ENCODE data around the gene BSND.
"Not testable (repeated sequence)": the region's sequence is repeated elsewhere in the genome, so short reads cannot be mapped to it uniquely, and the experiment has no call there.

Gene BSND

DNA sequence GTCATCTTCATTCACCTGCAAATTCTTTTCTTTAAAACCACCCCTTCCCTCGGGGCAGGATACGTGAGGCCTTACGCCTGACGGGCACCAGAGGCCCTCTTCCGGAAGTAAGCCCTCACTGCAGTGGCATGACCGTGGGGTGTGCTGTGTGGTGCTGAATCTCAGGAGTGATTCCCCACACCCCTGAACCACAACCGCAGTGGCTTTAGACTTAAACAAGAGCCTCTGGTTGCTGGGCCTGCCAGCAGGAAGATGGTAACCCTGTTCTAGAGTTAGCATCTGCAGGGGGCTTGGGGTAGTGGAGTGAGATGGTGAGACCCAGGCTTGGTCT, 12.1 kb downstream of the BSND start:
- peaks cover 10% of the 10 kb centered on the region for H3K4me1 ChIP-seq (ENCODE audit: control insufficient read depth, insufficient read depth, low read length)
- peak overlapping the region; percentile 3 for H3K9ac ChIP-seq (ENCODE audit: low read depth, low read length)
- no peak overlapping the region for H3K4me3 ChIP-seq (ENCODE audit: low read depth, low read length)
- no peaks in the 10 kb centered on the region for H3K27me3 ChIP-seq (ENCODE audit: control insufficient read depth, insufficient read depth, low read length)
- peaks cover 4% of the 10 kb centered on the region for H3K36me3 ChIP-seq (ENCODE audit: control insufficient read depth, insufficient read depth, low read length)
- H3K9me3 ChIP-seq (ENCODE audit: control insufficient read depth, insufficient read depth, low read length): peaks cover 5% of the 10 kb centered on the region

DNA sequence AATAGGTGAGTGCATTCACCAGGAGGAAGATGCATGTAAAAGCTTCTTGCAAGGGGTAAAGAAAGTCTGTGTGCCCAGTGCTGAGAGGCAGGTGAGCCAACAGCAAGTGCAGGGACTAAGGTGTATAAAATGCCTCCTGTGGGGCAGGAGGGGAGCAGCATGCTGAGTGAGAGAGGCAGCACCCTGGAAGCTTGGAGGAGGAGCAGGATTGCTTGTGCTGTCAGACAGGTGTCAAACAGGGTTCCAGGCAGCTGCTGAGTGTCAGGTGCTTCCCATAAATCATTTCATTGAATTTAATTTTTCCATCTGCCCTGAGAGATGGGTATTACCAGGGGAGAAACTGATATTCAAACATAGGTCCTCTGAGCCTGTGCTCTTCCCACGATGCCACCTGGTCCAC, 13.9 kb downstream of the BSND start:
- Histone ChIP-seq H3K36me3 (ENCODE audit: control insufficient read depth, insufficient read depth, low read length) (peaks cover 4% of the 10 kb centered on the region), H3K9ac (ENCODE audit: low read depth, low read length) (no peak overlapping the region), H3K4me3 (ENCODE audit: low read depth, low read length) (no peak overlapping the region), H3K9me3 (ENCODE audit: control insufficient read depth, insufficient read depth, low read length) (peaks cover 5% of the 10 kb centered on the region), H3K4me1 (ENCODE audit: control insufficient read depth, insufficient read depth, low read length) (peaks cover 10% of the 10 kb centered on the region), H3K27me3 (ENCODE audit: control insufficient read depth, insufficient read depth, low read length) (no peaks in the 10 kb centered on the region)

DNA sequence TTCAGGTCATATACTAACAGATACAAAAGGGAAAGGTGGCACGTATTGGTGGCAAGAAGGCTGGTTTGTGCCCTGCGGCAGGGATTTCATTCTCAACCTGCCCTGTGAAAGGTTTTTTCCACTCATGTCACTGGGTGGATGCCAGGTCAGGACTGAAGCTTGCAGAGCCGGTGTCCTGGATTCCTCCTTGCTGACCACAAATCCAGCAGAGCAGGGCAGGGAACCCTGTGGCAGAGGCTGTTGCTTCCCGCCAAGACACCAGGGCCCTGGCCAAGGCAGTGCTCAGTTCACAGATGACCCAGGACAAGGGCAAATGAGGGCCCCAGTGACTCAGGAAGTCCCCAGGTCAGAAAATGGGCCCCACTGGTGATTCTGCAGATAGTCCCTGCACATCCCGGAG, 16.4 kb downstream of the BSND start:
- Histone ChIP-seq H3K27me3 (ENCODE audit: control insufficient read depth, insufficient read depth, low read length) (no peaks in the 10 kb centered on the region), H3K9ac (ENCODE audit: low read depth, low read length) (no peak overlapping the region)

DNA sequence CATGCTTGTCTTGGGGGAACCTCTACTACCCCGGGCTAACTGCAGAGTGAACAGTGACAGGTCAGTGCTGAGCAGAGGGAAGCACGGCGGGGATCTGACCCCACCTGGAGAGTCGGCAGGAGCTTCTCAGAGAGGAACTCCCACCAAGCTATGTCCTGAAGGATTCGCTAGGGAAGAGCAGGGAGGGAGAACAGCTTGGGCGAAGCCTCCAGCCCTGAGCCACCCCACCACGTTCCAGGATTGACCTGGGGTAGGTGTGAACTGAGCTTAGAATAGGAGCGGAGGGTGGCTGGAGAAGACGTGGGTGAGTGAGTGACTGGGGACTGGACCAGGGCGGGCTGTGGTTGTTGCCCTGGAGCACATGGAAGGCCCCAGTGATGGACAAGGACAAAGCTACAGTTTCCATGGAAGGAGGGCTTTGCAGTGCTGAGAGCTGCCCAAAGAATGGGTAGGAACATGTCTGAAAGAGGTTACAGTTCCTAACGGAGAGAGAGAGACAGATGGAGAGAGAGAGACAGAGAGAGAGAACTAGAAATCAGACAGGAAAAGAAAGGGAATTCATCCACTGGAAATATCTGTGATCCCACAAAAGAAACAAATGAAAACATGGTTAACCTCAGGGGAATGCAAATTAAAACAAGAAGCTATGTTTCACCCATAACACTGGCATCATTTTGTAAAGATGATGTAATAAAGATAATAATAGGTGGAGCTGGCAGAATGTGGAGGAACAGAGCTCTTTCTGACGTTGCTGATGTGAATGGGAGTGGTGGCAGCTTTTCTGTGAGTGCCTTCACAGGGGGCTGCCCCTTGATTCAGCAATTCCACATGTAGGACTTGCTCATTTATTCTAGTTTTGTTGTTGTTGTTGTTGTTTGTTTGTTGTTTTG, 17.2 kb downstream of the BSND start:
- H3K9me3 ChIP-seq (ENCODE audit: control insufficient read depth, insufficient read depth, low read length): no peaks in the 10 kb centered on the region
- no peak overlapping the region for H3K4me3 ChIP-seq (ENCODE audit: low read depth, low read length)
- H3K27me3 ChIP-seq (ENCODE audit: control insufficient read depth, insufficient read depth, low read length): peaks cover 2% of the 10 kb centered on the region
- H3K4me1 ChIP-seq (ENCODE audit: control insufficient read depth, insufficient read depth, low read length): peaks cover 4% of the 10 kb centered on the region
- no peak overlapping the region for H3K9ac ChIP-seq (ENCODE audit: low read depth, low read length)
- no peaks in the 10 kb centered on the region for H3K36me3 ChIP-seq (ENCODE audit: control insufficient read depth, insufficient read depth, low read length)

More for the DNA sequence above, 16.4 kb downstream of the BSND start:
- peaks cover 10% of the 10 kb centered on the region for H3K4me1 ChIP-seq (ENCODE audit: control insufficient read depth, insufficient read depth, low read length)
- H3K9me3 ChIP-seq (ENCODE audit: control insufficient read depth, insufficient read depth, low read length): no peaks in the 10 kb centered on the region
- H3K4me3 ChIP-seq (ENCODE audit: low read depth, low read length): no peak overlapping the region
- no peaks in the 10 kb centered on the region for H3K36me3 ChIP-seq (ENCODE audit: control insufficient read depth, insufficient read depth, low read length)

DNA sequence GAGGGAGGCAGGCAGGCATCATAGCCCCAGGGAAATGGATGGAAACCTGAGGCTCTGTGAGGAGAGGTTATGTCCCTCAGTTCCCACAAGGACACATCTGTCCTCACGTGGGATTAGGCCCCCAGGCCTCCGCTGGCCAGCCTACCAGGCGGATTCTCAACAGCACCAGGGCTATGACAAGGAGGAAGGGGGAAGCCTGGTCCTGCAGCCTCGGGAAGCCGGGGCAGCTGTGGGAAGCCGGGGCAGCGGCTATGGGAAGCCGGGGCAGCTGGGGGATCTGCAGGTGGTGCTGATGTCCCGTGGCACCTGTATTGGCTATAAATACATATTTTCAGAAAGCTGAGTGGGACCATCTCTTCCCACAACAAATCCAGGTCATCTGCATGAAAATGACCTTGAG, 19.7 kb downstream of the BSND start:
- no peaks in the 10 kb centered on the region for H3K4me1 ChIP-seq (ENCODE audit: control insufficient read depth, insufficient read depth, low read length)
- H3K9me3 ChIP-seq (ENCODE audit: control insufficient read depth, insufficient read depth, low read length): no peaks in the 10 kb centered on the region
- no peak overlapping the region for H3K4me3 ChIP-seq (ENCODE audit: low read depth, low read length)
- H3K36me3 ChIP-seq (ENCODE audit: control insufficient read depth, insufficient read depth, low read length): no peaks in the 10 kb centered on the region
- peaks cover 2% of the 10 kb centered on the region for H3K27me3 ChIP-seq (ENCODE audit: control insufficient read depth, insufficient read depth, low read length)
- no peak overlapping the region for H3K9ac ChIP-seq (ENCODE audit: low read depth, low read length)

DNA sequence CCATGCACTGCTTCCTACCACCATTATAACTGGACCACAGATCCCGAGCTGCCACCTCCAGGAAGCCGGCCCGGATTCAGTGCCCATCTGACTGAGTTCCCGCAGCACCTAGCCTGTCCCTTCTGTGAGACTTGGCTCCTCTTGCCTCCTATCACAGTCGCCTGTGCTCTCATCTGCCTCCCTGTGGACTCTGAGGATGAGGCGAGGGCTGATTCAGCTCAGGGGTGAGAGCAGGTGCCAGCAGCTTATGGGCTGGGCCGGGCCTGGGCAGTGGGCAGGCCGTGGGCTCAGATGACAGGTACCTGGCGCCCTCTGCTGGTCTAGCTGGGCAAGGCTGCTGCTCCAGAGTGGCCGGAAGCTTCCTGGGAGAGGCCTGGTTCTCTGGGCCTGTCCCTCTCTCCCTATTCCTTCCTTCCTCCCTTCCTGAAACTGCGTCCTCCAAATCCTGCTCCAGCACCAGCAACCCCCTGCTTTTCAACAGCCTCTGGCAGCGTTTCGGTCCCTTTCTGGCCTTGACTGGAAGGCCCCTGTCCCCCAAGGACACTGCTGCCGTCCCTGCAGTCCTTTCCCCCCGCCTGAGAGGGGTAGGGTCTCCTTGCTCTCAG, 23.3 kb downstream of the BSND start:
- Histone ChIP-seq H3K9ac (ENCODE audit: low read depth, low read length) (no peak overlapping the region), H3K4me1 (ENCODE audit: control insufficient read depth, insufficient read depth, low read length) (no peaks in the 10 kb centered on the region), H3K4me3 (ENCODE audit: low read depth, low read length) (no peak overlapping the region), H3K36me3 (ENCODE audit: control insufficient read depth, insufficient read depth, low read length) (no peaks in the 10 kb centered on the region), H3K9me3 (ENCODE audit: control insufficient read depth, insufficient read depth, low read length) (no peaks in the 10 kb centered on the region), H3K27me3 (ENCODE audit: control insufficient read depth, insufficient read depth, low read length) (peaks cover 2% of the 10 kb centered on the region)

DNA sequence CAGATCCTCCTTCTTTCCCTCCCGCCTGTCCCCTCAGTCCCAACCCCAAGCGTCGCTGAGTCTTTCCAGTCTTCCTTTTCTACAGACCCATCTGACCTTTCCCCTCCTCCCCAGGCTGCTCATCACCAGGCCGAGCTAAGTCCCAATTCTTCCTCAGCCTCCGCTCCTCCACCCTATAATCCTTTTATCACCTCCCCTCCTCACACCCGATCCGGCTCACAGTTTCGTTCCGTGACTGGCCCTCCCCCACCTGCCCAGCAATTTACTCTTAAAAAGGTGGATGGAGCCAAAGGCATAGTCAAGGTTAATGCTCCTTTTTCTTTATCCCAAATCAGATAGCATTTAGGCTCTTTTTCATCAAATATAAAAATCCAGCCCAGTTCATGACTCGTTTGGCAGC, 25.4 kb downstream of the BSND start:
- not testable (repeated sequence) for H3K9ac ChIP-seq (ENCODE audit: low read depth, low read length); H3K27me3 ChIP-seq (ENCODE audit: control insufficient read depth, insufficient read depth, low read length); H3K4me1 ChIP-seq (ENCODE audit: control insufficient read depth, insufficient read depth, low read length); H3K36me3 ChIP-seq (ENCODE audit: control insufficient read depth, insufficient read depth, low read length); H3K9me3 ChIP-seq (ENCODE audit: control insufficient read depth, insufficient read depth, low read length); H3K4me3 ChIP-seq (ENCODE audit: low read depth, low read length)

DNA sequence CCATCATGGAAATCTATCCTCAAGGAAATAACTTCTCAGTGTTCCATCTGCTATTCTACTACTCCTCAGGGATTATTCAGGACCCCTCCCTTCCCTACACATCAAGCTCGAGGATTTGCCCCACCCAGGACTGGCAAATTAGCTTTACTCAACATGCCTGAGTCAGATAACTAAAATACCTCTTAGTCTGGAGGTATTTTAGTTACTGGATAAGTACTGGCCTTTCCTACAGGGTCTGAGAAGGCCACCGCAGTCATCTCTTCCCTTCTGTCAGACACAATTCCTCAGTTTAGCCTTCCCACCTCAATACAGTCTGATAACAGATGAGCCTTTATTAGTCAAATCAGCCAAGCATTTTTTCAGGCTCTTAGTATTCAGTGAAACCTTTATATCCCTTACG, 27.9 kb downstream of the BSND start:
- H3K4me3 ChIP-seq (ENCODE audit: low read depth, low read length); H3K9me3 ChIP-seq (ENCODE audit: control insufficient read depth, insufficient read depth, low read length): not testable (repeated sequence)

DNA sequence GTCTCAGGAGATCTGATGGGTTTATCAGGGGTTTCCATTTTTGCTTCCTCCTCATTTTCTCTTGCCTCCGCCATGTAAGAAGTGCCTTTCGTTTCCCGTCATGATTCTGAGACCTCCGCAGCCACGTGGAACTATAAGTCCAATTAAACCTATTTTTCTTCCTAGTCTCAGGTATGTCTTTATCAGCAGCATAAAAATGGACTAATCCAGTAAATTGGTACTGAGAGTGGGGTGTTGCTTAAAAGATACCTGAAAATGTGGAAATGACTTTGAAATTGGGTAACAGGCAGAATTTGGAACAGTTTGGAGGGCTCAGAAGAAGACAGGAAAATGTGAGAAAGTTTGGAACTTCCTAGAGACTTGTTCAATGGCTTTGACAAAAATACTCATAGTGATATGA, 32.4 kb downstream of the BSND start:
- H3K4me1 ChIP-seq (ENCODE audit: control insufficient read depth, insufficient read depth, low read length); H3K27me3 ChIP-seq (ENCODE audit: control insufficient read depth, insufficient read depth, low read length); H3K9ac ChIP-seq (ENCODE audit: low read depth, low read length); H3K9me3 ChIP-seq (ENCODE audit: control insufficient read depth, insufficient read depth, low read length); H3K36me3 ChIP-seq (ENCODE audit: control insufficient read depth, insufficient read depth, low read length); H3K4me3 ChIP-seq (ENCODE audit: low read depth, low read length): not testable (repeated sequence)

More for the DNA sequence above, 27.9 kb downstream of the BSND start:
- not testable (repeated sequence) for H3K36me3 ChIP-seq (ENCODE audit: control insufficient read depth, insufficient read depth, low read length); H3K27me3 ChIP-seq (ENCODE audit: control insufficient read depth, insufficient read depth, low read length); H3K4me1 ChIP-seq (ENCODE audit: control insufficient read depth, insufficient read depth, low read length); H3K9ac ChIP-seq (ENCODE audit: low read depth, low read length)

DNA sequence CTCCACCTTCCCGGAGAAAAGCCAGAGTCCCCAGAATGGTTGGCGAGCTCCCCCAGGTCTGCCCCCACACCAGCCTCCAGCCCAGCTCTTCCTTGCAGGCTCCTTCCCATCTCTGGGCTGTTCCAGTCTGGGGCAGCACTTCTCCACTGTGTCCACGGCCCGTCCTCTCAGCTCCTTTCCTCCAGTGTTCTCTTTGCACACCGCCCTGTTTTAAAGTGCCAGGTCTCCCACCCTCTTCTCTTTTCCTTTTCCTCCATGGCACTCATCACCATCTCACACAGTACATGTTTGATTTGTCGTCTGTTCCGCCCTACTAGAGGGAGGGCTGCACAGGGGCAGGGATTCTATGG, 34.5 kb downstream of the BSND start:
- Histone ChIP-seq H3K9me3 (ENCODE audit: control insufficient read depth, insufficient read depth, low read length) (no peaks in the 10 kb centered on the region), H3K4me1 (ENCODE audit: control insufficient read depth, insufficient read depth, low read length) (no peaks in the 10 kb centered on the region), H3K36me3 (ENCODE audit: control insufficient read depth, insufficient read depth, low read length) (no peaks in the 10 kb centered on the region), H3K4me3 (ENCODE audit: low read depth, low read length) (no peak overlapping the region), H3K9ac (ENCODE audit: low read depth, low read length) (no peak overlapping the region), H3K27me3 (ENCODE audit: control insufficient read depth, insufficient read depth, low read length) (peaks cover 11% of the 10 kb centered on the region)

DNA sequence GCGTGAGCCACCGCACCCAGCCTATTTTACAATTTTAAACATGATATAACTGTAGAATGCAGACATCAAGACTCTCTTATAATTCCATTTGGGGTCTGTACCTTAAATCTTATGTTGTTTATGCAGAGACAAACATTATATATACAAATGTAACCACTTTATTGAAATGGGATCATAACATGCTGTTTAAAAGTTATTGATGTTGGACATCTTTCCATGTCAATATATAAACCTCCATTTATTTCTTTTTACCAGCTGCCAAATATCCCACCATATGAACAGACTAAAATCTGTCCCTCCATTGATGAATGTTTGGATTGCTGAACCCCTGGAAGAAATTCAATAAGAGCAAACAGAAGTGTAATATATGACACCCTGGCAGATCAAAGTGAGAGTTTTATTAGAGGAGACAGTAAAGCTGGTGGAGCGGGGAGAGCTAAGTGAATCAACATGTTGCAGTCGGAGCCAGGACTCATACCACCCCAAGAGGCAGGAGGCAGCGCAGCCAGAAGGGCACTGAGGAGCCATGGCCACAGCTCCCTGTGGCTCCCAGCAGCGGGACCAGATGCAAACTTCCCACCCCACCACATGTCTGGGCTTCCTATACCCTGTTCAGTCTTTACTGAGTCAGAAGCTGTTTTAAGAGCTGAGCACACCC, 35.9 kb downstream of the BSND start:
- Histone ChIP-seq H3K4me3 (ENCODE audit: low read depth, low read length) (no peak overlapping the region), H3K27me3 (ENCODE audit: control insufficient read depth, insufficient read depth, low read length) (peaks cover 24% of the 10 kb centered on the region), H3K4me1 (ENCODE audit: control insufficient read depth, insufficient read depth, low read length) (no peaks in the 10 kb centered on the region), H3K9ac (ENCODE audit: low read depth, low read length) (no peak overlapping the region), H3K9me3 (ENCODE audit: control insufficient read depth, insufficient read depth, low read length) (no peaks in the 10 kb centered on the region), H3K36me3 (ENCODE audit: control insufficient read depth, insufficient read depth, low read length) (no peaks in the 10 kb centered on the region)

DNA sequence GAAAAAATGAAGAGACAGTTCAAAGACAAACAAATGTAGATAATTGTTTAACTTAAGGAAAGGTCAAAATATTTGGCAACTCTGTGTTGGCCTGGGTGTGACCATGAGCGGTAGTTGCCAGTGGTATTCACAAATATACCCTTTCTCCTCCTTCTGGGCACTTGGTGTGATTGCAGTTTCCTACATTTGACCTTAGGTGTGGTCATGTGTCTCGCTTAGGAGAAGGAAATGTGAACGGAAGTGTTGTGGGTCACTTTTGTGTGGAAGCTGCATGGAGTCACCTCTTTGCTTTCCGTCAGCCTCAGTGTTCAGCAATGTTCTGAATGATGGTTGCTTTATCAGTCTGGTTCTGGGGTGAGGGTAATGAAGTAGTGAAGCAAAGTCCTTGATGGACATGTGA, 37.2 kb downstream of the BSND start:
- H3K4me1 ChIP-seq (ENCODE audit: control insufficient read depth, insufficient read depth, low read length): peaks cover 1% of the 10 kb centered on the region
- no peak overlapping the region for H3K4me3 ChIP-seq (ENCODE audit: low read depth, low read length)
- H3K27me3 ChIP-seq (ENCODE audit: control insufficient read depth, insufficient read depth, low read length): peaks cover 37% of the 10 kb centered on the region
- H3K36me3 ChIP-seq (ENCODE audit: control insufficient read depth, insufficient read depth, low read length): no peaks in the 10 kb centered on the region
- H3K9ac ChIP-seq (ENCODE audit: low read depth, low read length): no peak overlapping the region
- H3K9me3 ChIP-seq (ENCODE audit: control insufficient read depth, insufficient read depth, low read length): no peaks in the 10 kb centered on the region
